SU-DHL-6 (cell line): ENCODE measurements around the gene KBTBD8.

Experiments used
- H2AFZ ChIP-seq: fragments of 200-600 bp; sonication (generic); 2 replicates; pipeline ENCODE4 v1.6.1; 2014; ENCODE audit warnings: low read depth, mild to moderate bottlenecking, moderate library complexity, mixed read lengths, antibody characterized with exemption, low read length; ENCODE audit not compliant: severe bottlenecking
- H3F3A ChIP-seq: fragments of 200-600 bp; shearing (Covaris generic); 2 replicates; pipeline ENCODE4 v1.6.0; 2016; ENCODE audit warnings: antibody characterized with exemption, mild to moderate bottlenecking; ENCODE audit not compliant: insufficient read depth
- H3K27ac ChIP-seq: fragments of 200-600 bp; sonication (generic); 2 replicates; pipeline ENCODE4 v1.5.1; 2016; ENCODE audit warnings: low read depth, mild to moderate bottlenecking, low read length, moderate library complexity, mixed read lengths
- H3K27me3 ChIP-seq: fragments of 200-600 bp; sonication (generic), shearing (Covaris generic); 2 replicates; pipeline ENCODE4 v1.6.0; 2014; ENCODE audit warnings: mild to moderate bottlenecking, low read length
- H3K36me3 ChIP-seq: fragments of 200-600 bp; sonication (generic); 2 replicates; pipeline ENCODE4 v1.6.1; 2014; ENCODE audit warnings: mild to moderate bottlenecking, low read length, mixed read lengths
- H3K4me2 ChIP-seq: fragments of 300-600, 200-600 bp; shearing (Covaris generic), sonication (generic); 2 replicates; pipeline ENCODE4 v1.6.0; 2014; ENCODE audit warnings: low read length, low read depth, mild to moderate bottlenecking; ENCODE audit not compliant: poor library complexity, severe bottlenecking
- H3K4me3 ChIP-seq: fragments of 200-600 bp; sonication (generic); 2 replicates; pipeline ENCODE4 v1.5.1; 2014; ENCODE audit warnings: antibody characterized with exemption, low read length, mild to moderate bottlenecking, mixed read lengths; ENCODE audit not compliant: insufficient read depth, poor library complexity, severe bottlenecking
- H3K79me2 ChIP-seq: fragments of 200-600 bp; sonication (generic); 2 replicates; pipeline ENCODE4 v1.6.1; 2014; ENCODE audit warnings: mild to moderate bottlenecking, low read length, moderate library complexity; ENCODE audit not compliant: insufficient read depth
- H3K9ac ChIP-seq: fragments of 200-600 bp; sonication (generic); 2 replicates; pipeline ENCODE4 v1.7.0; 2014; ENCODE audit warnings: mild to moderate bottlenecking, low read length
- H3K9me2 ChIP-seq: fragments of 200-600 bp; sonication (generic); replicated peaks from 2 replicates; pipeline ENCODE4 v1.6.1; 2014; ENCODE audit warnings: low read length; ENCODE audit not compliant: insufficient read depth
- H3K9me3 ChIP-seq: fragments of 200-600 bp; sonication (generic); 2 replicates; pipeline ENCODE4 v1.6.1; 2014; ENCODE audit warnings: low read length, mixed read lengths; ENCODE audit not compliant: insufficient read depth
- H4K20me1 ChIP-seq: fragments of 200-600 bp; sonication (generic); 2 replicates; pipeline ENCODE4 v1.6.1; 2014; ENCODE audit warnings: low read depth, mild to moderate bottlenecking, antibody characterized with exemption, low read length, moderate library complexity, mixed read lengths
- EZH2phosphoT487 ChIP-seq: fragments of 200-600 bp; sonication (generic), shearing (Covaris generic); conservative IDR thresholded peaks from 2 replicates; pipeline ENCODE4 v1.6.1; 2018; ENCODE audit warnings: mild to moderate bottlenecking, antibody characterized with exemption, low read length, moderate library complexity, mixed read lengths
- TF ChIP-seq, protein P1 (sequence below): fragments of 200-600 bp; sonication (generic); IDR thresholded peaks from one replicate; pipeline ENCODE4 v1.5.1; 2017; ENCODE audit warnings: antibody characterized with exemption, mild to moderate bottlenecking, low read length, moderate library complexity; ENCODE audit not compliant: insufficient read depth, poor library complexity, severe bottlenecking

KBTBD8 gene, protein sequence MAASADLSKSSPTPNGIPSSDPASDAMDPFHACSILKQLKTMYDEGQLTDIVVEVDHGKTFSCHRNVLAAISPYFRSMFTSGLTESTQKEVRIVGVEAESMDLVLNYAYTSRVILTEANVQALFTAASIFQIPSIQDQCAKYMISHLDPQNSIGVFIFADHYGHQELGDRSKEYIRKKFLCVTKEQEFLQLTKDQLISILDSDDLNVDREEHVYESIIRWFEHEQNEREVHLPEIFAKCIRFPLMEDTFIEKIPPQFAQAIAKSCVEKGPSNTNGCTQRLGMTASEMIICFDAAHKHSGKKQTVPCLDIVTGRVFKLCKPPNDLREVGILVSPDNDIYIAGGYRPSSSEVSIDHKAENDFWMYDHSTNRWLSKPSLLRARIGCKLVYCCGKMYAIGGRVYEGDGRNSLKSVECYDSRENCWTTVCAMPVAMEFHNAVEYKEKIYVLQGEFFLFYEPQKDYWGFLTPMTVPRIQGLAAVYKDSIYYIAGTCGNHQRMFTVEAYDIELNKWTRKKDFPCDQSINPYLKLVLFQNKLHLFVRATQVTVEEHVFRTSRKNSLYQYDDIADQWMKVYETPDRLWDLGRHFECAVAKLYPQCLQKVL

GRCh38 chr3:66998113-66998903 lies at the start of gene KBTBD8:
TSS of gene KBTBD8 (plus strand) at chr3:66998307. CDS start at chr3:66998356, 49 bp downstream.
- Histone ChIP-seq H3K79me2 (peaks cover 51% of the 10 kb centered on the region), H3K4me2 (peak within 1 kb of the TSS; percentile 99), H3K36me3 (peaks cover 20% of the 10 kb centered on the region), H3K9me3 (no peaks in the 10 kb centered on the region), H3K4me3 (peak within 1 kb of the TSS; percentile 74), H3K9ac (peak within 1 kb of the TSS; percentile 67), H3K9me2 (no peaks in the 10 kb centered on the region), H3K27me3 (no peaks in the 10 kb centered on the region), H4K20me1 (peaks cover 20% of the 10 kb centered on the region), H2AFZ (peak within 1 kb of the TSS; percentile 60), H3K27ac (peak within 1 kb of the TSS; percentile 84), H3F3A (peaks cover 25% of the 10 kb centered on the region)
- TF ChIP-seq EZH2phosphoT487 = no peak
- TF ChIP-seq, protein P1, sequence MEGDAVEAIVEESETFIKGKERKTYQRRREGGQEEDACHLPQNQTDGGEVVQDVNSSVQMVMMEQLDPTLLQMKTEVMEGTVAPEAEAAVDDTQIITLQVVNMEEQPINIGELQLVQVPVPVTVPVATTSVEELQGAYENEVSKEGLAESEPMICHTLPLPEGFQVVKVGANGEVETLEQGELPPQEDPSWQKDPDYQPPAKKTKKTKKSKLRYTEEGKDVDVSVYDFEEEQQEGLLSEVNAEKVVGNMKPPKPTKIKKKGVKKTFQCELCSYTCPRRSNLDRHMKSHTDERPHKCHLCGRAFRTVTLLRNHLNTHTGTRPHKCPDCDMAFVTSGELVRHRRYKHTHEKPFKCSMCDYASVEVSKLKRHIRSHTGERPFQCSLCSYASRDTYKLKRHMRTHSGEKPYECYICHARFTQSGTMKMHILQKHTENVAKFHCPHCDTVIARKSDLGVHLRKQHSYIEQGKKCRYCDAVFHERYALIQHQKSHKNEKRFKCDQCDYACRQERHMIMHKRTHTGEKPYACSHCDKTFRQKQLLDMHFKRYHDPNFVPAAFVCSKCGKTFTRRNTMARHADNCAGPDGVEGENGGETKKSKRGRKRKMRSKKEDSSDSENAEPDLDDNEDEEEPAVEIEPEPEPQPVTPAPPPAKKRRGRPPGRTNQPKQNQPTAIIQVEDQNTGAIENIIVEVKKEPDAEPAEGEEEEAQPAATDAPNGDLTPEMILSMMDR = no peak

DNA sequence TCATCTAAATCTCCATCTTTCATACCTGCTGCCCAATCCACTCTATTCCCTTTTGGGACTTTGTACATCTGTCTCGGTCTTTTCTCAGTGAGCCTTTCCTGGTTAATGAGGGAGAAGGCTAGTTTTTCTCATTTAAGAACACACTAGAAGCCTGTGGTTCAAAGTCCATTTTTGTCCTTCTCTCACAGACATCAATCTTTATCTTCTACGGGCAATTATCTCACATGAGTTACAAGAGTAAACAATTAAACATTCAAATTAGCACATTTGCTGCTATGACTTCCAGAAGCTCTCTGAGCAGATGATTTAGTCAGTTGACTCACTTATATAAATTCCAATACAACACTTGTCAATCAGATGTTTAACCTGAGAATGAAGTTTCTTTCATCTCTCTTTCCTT lies 49.3 kb upstream of the KBTBD8 start:
- no peak for TF ChIP-seq EZH2phosphoT487
- TF ChIP-seq, protein P1 = no peak
- Histone ChIP-seq H2AFZ (no peak overlapping the region), H4K20me1 (no peaks in the 10 kb centered on the region)

DNA sequence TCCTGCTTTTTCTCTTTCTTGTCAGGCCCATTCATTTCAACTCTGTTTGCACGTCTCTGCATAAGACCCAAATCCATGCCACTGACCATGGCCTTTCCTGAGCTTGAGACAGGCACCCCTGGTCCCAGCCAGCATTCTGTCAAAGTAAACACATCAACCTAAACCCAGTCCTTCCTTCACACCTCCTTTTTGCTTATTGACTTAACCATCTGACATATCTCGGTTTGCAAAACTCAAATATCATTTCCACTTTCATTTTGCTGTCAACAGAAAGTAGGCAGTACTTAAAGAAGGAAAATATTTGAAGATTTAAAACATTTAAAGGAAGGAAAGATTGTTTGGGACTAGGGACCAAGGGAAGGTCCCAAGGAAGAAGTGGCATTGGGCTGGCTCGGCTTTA lies 48.2 kb upstream of the KBTBD8 start:
- TF ChIP-seq, protein P1 = no peak
- no peak for TF ChIP-seq EZH2phosphoT487
- Histone ChIP-seq H3K4me3 (no peak overlapping the region), H3K9me2 (no peaks in the 10 kb centered on the region), H2AFZ (no peak overlapping the region), H3F3A (no peaks in the 10 kb centered on the region), H4K20me1 (no peaks in the 10 kb centered on the region), H3K9ac (no peak overlapping the region), H3K27ac (no peak overlapping the region), H3K4me2 (no peak overlapping the region), H3K27me3 (no peaks in the 10 kb centered on the region), H3K79me2 (no peaks in the 10 kb centered on the region), H3K36me3 (no peaks in the 10 kb centered on the region), H3K9me3 (no peaks in the 10 kb centered on the region)

More for the DNA sequence above, 49.3 kb upstream of the KBTBD8 start:
- Histone ChIP-seq H3F3A (no peaks in the 10 kb centered on the region), H3K79me2 (no peaks in the 10 kb centered on the region), H3K36me3 (no peaks in the 10 kb centered on the region), H3K9ac (no peak overlapping the region), H3K4me3 (no peak overlapping the region), H3K9me3 (no peaks in the 10 kb centered on the region), H3K9me2 (no peaks in the 10 kb centered on the region), H3K27ac (no peak overlapping the region), H3K27me3 (no peaks in the 10 kb centered on the region), H3K4me2 (no peak overlapping the region)
